HG03354 (cell line): ENCODE measurements around the gene APOL6.

Experiments used
- ATAC-seq: cut with Tn5 transposase; IDR thresholded peaks from one replicate; pipeline ENCODE4 v1.9.1; 2021; ENCODE audit warnings: mild to moderate bottlenecking; ENCODE audit not compliant: unreplicated experiment, poor library complexity, severe bottlenecking

APOL6 gene

GRCh38 chr22:35703861-35704584 lies 55.8 kb downstream of the APOL6 start:
- no peak for ATAC-seq

DNA sequence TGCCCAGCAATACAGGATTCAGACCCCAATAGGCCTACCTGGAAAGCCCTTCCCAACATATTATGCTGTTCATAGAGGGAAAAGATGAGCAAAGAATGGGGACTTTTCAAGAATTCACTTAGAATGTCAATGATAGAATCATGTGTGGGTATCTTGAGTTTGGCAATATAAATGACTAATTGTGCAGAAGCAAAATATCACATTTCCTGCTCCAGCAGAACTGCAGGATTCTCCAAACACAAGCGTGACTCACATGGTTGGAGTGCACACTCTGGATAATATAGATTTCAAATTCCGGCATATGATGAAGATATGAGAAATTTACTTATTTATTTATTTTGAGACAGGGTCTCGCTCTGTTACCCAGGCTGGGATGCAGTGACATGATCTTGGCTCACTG lies 56.9 kb downstream of the APOL6 start:
- no peak for ATAC-seq

- no peak for ATAC-seq
Measured at GRCh38 chr22:35708453-35708852, 60.2 kb downstream of the APOL6 start.

DNA sequence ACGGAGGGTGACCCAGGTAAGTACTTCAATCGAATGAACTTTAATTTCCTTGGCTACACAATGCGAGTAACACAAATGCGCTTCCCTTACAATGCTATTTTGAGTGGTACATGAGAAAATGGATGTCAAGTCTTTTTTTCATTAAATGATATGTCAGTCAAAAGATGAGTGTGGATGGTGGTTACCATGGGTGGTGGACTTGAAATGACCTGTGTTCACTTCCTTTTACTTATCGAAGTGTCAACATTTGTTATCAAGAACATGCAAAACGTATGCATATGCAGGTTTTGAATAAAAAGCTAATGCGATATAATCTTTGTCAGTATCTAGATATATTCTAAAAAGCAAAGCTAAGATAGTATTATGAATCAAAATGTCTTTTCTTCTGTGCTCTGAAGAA lies 60.7 kb downstream of the APOL6 start:
- no peak for ATAC-seq

GRCh38 chr22:35711336-35711735 lies 63.1 kb downstream of the APOL6 start:
- ATAC-seq, result no peak

DNA sequence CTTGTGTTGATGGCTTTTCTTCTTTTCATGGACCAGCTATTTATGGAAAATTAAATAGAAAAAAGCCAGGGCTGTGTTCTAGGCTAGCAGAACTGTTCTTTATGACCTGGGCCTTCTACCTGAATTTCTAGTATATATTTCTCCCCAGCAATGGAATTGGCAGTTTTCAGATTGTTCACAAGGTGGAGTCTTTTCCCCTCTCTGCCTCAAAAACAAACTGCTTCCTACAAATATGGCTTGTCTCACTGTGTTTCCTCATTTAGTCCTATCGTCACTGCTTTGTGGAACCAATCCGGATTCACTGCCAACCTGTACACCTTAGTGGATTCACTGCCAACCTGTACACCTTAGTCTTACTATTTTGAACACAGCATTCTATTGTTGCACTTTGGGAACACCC lies 64.4 kb downstream of the APOL6 start:
- no peak for ATAC-seq

DNA sequence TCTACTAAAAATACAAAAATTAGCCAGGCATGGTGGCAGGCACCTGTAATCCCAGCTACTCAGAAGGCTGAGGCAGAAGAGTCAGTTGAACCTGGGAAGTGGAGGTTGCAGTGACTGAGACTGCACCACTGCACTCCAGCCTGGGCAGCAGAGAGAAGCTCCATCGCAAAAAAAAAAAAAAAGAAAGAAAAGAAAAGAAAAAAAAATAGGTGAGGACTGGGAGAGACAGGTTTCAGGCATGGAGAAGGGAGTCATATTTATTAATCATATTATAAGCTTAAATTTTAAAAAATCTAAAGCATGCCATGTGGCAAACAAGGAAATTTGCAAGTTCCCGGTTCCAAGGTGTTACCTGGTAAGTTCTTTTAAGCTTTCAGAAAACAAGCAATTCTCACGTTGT lies 69.3 kb downstream of the APOL6 start, which contains the start of gene APOL5:
TSS of gene APOL5 (plus strand) at position 301 of the 400 bp plus-strand sequence. CDS start at position 301, 0 bp downstream.
- no peak for ATAC-seq
